VCaP (cell line): Measurements from ENCODE around the gene NIN.
A peak's percentile ranks its signal among the peaks of the same experiment; 100 is the strongest.

Experiments used
- H3K27ac ChIP-seq: fragments of 450-650 bp; 2 replicates; pipeline ENCODE4 v1.5.1; 2017
- TF ChIP-seq, protein P1 (sequence below): fragments of 450-650 bp; conservative IDR thresholded peaks from 2 replicates; pipeline ENCODE4 v1.5.1; 2017; ENCODE audit warnings: mild to moderate bottlenecking, moderate library complexity

NIN gene

DNA sequence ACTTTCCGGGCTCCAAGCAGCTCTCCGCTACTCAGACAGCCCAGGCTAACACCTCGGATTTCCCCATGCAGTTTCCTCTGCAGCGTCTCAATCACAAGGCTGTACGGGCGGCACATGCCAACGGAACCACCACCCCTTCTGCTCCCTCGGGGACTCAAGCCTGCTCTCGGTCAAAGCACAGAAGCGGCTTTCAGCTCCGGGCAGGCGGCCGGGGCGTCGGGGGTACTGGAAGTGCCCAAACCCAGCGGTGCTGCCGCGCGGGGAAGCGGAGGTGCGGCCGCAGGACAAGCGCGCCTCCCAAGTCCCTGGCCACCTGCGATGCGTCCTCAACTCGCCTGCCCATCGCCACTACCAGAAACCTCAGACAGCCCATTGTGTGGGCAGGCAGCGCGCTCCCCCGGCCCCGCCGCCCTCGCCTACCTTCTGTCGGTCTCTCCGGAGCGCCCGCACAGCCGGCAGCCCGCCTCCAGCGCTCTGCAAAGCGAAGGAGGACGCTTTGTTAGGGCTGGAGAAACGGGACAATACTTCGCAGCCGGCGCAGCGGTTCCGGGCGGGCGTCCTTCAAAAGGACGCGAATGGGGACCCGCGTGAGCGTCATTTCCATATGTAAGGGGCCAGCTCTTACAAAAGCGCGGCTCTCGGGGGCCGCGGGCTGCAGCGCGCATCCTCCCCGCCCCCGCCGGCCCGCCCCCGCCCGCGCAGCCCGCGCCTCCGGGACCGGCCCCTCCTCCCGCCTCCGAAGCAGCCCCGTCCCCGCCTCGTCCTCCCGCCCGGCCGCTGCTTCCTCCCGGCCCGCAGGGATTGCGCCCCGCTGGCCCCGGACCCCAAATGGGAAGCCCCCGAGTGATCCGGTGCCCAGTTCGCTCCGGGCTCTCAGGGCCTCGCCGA is 674 bp downstream of the NIN start:
- H3K27ac ChIP-seq: peak overlapping the region; percentile 89
- TF ChIP-seq, protein P1, sequence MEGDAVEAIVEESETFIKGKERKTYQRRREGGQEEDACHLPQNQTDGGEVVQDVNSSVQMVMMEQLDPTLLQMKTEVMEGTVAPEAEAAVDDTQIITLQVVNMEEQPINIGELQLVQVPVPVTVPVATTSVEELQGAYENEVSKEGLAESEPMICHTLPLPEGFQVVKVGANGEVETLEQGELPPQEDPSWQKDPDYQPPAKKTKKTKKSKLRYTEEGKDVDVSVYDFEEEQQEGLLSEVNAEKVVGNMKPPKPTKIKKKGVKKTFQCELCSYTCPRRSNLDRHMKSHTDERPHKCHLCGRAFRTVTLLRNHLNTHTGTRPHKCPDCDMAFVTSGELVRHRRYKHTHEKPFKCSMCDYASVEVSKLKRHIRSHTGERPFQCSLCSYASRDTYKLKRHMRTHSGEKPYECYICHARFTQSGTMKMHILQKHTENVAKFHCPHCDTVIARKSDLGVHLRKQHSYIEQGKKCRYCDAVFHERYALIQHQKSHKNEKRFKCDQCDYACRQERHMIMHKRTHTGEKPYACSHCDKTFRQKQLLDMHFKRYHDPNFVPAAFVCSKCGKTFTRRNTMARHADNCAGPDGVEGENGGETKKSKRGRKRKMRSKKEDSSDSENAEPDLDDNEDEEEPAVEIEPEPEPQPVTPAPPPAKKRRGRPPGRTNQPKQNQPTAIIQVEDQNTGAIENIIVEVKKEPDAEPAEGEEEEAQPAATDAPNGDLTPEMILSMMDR: no peak

DNA sequence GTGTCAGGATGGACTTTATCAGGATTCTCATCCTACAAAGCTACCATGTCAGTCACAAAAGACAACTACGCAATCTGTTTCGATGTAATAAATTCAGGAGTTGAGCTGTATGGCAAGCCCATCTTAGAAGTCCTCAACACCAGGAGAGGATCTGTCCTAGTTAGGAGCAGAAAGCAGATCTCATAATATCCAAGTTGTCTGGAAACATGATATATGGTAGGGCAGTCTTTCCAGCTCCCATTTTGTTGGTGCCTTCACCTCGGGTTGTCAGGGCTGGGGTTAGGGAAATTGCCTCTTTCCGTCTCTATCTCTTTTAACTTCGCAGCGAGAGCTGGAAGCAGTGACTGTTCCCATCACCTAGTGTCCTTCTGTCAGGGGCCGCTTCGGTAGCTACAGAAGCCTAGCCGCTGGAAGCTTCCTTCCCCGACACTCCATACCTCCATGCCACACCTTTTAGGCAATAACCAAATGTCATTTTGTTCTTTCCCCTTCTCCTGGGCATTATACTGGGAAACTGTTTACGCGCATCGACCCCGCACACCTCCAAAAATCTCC is 1.4 kb downstream of the NIN start:
- peak overlapping the region; percentile 89 for H3K27ac ChIP-seq

DNA sequence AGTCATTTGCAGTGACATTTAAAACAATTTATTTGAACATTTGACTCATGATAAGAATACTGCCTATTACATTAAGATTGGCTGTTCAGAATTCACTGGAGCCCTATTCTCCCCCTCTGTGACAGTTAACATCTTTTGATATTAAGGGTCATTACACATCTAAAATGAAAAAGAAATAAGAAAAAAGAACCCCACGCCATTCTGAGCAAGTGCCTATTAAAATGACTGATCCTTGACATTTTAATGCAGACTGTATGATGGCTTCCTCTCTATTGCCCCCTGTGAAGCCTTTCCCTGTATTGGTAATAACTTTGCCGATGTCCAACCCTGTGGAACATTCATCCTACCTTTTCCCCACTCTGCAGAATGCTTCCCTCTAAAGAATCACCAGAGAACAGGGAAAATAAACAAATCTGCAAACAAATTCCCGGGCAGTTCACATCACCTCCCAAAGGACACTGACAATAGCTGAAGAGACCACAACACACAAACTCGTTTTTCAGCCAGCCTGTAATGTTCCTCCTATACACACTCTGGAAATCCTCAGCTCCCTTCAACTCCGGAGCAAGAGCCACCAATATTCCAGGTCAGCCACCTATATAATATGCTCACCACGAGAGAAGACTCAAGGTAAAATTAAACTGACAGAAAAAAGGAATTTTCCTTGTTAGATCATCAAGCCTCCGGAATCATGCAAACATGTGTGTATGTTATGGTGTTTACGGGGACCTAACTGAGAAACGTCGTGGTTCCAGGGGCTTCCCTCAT is 2.1 kb downstream of the NIN start:
- peak overlapping the region; percentile 89 for H3K27ac ChIP-seq
- TF ChIP-seq, protein P1: no peak

More for the DNA sequence above, 1.4 kb downstream of the NIN start:
- TF ChIP-seq, protein P1: no peak

DNA sequence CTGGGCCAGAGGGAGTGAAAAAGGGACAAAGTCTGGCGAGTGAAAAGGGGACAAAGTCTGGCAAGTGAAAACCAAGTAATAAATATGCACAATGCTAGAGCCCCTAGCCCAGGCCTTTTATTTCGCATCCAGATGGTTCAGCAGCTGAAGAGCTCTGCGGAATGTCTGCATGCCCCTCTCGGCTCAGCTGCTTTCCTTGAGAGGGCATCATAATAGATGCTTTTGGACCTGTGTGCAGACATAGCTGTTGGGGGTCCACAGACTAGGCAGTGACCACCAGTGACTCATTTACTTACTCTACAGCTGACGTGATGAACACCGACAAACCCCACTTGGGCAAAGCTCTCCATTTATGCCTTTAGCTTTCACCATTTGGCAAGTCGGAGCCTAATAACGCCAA is 4.3 kb downstream of the NIN start:
- TF ChIP-seq, protein P1: no peak
- no peak overlapping the region for H3K27ac ChIP-seq

DNA sequence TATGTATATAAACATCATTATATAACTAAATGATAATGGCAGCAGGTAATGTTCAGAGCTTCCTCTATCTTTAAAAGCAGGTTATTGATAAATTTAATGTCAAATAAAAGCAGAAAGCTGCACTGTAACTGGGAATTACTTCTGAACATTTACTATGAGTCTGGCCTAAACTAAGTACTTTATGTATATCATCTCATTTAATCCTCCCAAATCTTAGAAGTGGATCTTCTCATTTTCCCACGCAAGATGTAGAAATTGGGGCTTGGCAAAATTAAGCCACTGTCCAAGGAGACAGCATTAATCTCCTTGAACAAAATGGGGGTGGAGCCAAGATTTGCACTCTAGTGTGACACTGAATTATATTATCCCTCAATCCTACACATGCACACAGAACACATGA is 5.7 kb downstream of the NIN start:
- H3K27ac ChIP-seq: no peak overlapping the region
- TF ChIP-seq, protein P1: no peak

DNA sequence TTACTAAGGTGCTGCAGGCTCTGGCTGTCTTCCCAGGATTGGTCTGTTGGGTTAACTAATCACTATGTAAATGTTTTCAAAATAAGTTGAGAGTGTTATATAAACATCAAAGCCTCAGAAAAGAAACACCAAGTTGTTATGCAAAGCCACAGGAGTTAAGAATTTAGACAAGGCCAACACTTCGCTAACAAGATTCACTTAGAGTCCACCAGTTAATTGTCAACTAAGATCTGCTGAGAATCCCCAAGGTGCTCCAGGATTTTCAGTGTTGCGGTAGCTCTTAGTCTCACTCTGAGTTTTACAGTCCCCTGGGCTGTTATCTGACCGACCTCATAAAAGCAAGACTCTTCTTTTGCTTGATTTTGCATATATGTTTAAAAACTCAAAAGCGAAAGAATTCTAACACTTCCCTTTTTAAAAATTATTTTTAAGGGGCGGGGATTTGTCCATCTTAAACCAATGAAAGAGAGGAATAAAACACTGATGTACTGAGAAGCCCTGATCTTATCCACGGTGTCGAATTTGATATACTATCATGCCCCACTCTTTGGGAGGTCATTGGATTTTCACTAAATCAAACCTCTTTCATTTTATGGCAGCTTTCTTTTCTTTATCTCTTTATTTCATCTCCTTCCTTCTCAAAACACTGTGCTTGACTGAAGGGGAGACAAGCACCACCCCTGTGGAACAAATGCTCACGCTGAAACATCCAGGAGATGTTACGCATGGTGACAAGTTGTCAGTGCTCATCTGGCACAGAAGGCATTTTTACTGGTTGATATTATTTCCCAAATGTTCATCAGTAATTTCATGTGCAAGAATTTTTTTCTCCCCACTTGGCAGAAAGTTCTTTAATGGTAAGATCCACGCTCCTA is 7.0 kb downstream of the NIN start:
- TF ChIP-seq, protein P1: no peak
- H3K27ac ChIP-seq: peak overlapping the region; percentile 7; the same call in 1 of the 2 replicates
